Neural cell (in vitro differentiated cells): Measurements from ENCODE around the gene FXN. TPM values are rescaled to one million over a fixed set of nuclear protein-coding genes. Genes with fewer than 3 reads are reported as not detected.

ENCODE experiments used
- H2AFZ ChIP-seq: fragments of 200-600, 300-800 bp; sonication (generic), shearing (Covaris generic); 2 replicates; pipeline ENCODE4 v1.6.0; 2014; ENCODE audit warnings: low read depth, mild to moderate bottlenecking, antibody characterized with exemption, low read length, moderate library complexity
- H3F3A ChIP-seq: fragments of 200-600 bp; shearing (Covaris generic); 2 replicates; pipeline ENCODE4 v1.6.1; 2016; ENCODE audit warnings: mild to moderate bottlenecking, moderate library complexity, mixed read lengths, antibody characterized with exemption, low read length; ENCODE audit not compliant: insufficient read depth, poor library complexity, severe bottlenecking
- H3K27ac ChIP-seq: fragments of 200-600, 300-800 bp; sonication (generic), shearing (Covaris generic); 2 replicates; pipeline ENCODE4 v1.5.1; 2014; ENCODE audit warnings: mild to moderate bottlenecking, low read length, moderate library complexity
- H3K27me3 ChIP-seq: fragments of 300-800, 200-600 bp; sonication (generic), shearing (Covaris generic); 2 replicates; pipeline ENCODE4 v1.6.0; 2014; ENCODE audit warnings: mild to moderate bottlenecking, low read depth, low read length, moderate library complexity; ENCODE audit not compliant: insufficient read depth
- H3K36me3 ChIP-seq: fragments of 300-800, 200-600 bp; sonication (generic), shearing (Covaris generic); 2 replicates; pipeline ENCODE4 v1.5.1; 2014; ENCODE audit warnings: mild to moderate bottlenecking, antibody characterized with exemption, low read length, moderate library complexity; ENCODE audit not compliant: insufficient read depth
- H3K4me2 ChIP-seq: fragments of 300-800, 200-600 bp; sonication (generic), shearing (Covaris generic); 2 replicates; pipeline ENCODE4 v1.6.0; 2014; ENCODE audit warnings: mild to moderate bottlenecking, low read length
- H3K4me3 ChIP-seq: fragments of 300-800, 200-600 bp; sonication (generic), shearing (Covaris generic); 2 replicates; pipeline ENCODE4 v1.5.1; 2014; ENCODE audit warnings: mild to moderate bottlenecking, low read length, moderate library complexity
- H3K79me2 ChIP-seq: fragments of 200-600 bp; shearing (Covaris generic); replicated peaks from 2 replicates; pipeline ENCODE4 v1.6.0; 2014; ENCODE audit warnings: mild to moderate bottlenecking, low read length, moderate library complexity; ENCODE audit not compliant: insufficient read depth
- H3K9ac ChIP-seq: fragments of 300-800, 200-600 bp; sonication (generic), shearing (Covaris generic); 2 replicates; pipeline ENCODE4 v1.6.1; 2016; ENCODE audit warnings: mild to moderate bottlenecking, low read length, mixed read lengths
- H3K9me2 ChIP-seq: fragments of 200-600 bp; shearing (Covaris generic); 2 replicates; pipeline ENCODE4 v1.6.1; 2016; ENCODE audit warnings: mild to moderate bottlenecking, low read length, mixed read lengths; ENCODE audit not compliant: insufficient read depth
- H3K9me3 ChIP-seq: fragments of 200-600, 300-800 bp; sonication (generic), shearing (Covaris generic); 2 replicates; pipeline ENCODE4 v1.6.1; 2016; ENCODE audit warnings: mild to moderate bottlenecking, mixed run types, low read length, moderate library complexity, mixed read lengths
- H4K20me1 ChIP-seq: fragments of 200-600 bp; shearing (Covaris generic); 2 replicates; pipeline ENCODE4 v1.6.1; 2016; ENCODE audit warnings: mild to moderate bottlenecking, mixed run types; ENCODE audit not compliant: insufficient read depth
- EP300 ChIP-seq: fragments of 450-650 bp; conservative IDR thresholded peaks from 2 replicates; pipeline ENCODE4 v1.6.1; 2014; ENCODE audit warnings: antibody characterized with exemption, mild to moderate bottlenecking, moderate library complexity; ENCODE audit not compliant: poor library complexity, severe bottlenecking
- EZH2 ChIP-seq: fragments of 200-600, 300-800 bp; shearing (Covaris generic), sonication (generic); IDR thresholded peaks from 2 replicates; pipeline ENCODE4 v1.6.1; 2014; ENCODE audit warnings: antibody characterized with exemption, low read length, borderline replicate concordance, mild to moderate bottlenecking; ENCODE audit not compliant: insufficient read depth, poor library complexity, severe bottlenecking
- MXI1 ChIP-seq: fragments of 450-650 bp; conservative IDR thresholded peaks from 2 replicates; pipeline ENCODE4 v1.6.1; 2014; ENCODE audit warnings: antibody characterized with exemption, mild to moderate bottlenecking; ENCODE audit not compliant: poor library complexity, severe bottlenecking
- POLR2AphosphoS5 ChIP-seq: IDR thresholded peaks from 2 replicates; pipeline ENCODE4 v1.6.1; 2012
- RAD21 ChIP-seq: fragments of 450-650 bp; conservative IDR thresholded peaks from 2 replicates; pipeline ENCODE4 v1.6.1; 2014; ENCODE audit warnings: antibody characterized with exemption, mild to moderate bottlenecking, moderate library complexity
- SMC3 ChIP-seq: fragments of 450-650 bp; conservative IDR thresholded peaks from 2 replicates; pipeline ENCODE4 v1.6.1; 2014; ENCODE audit warnings: antibody characterized with exemption, mild to moderate bottlenecking, moderate library complexity; ENCODE audit not compliant: poor library complexity
- TAF1 ChIP-seq: IDR thresholded peaks from 2 replicates; pipeline ENCODE4 v1.6.1; 2012; ENCODE audit warnings: low read depth
- polyA plus RNA-seq: library from polyadenylated mRNA; depleted of rRNA; stranded (reverse); fragments of >200 nt; gene quantifications from 2 replicates; pipeline ENCODE4 v1.2.3, GENCODE V29; 2014
- TF ChIP-seq, protein P1 (sequence below): fragments of 450-650 bp; IDR thresholded peaks from 2 replicates; pipeline ENCODE4 v1.5.1; 2014; ENCODE audit warnings: antibody characterized with exemption, mild to moderate bottlenecking, moderate library complexity; ENCODE audit not compliant: poor library complexity, severe bottlenecking
- TF ChIP-seq, protein P2 (sequence below): IDR thresholded peaks from 2 replicates; pipeline ENCODE4 v1.6.1; 2012; ENCODE audit warnings: borderline replicate concordance

Gene FXN
- polyA plus RNA-seq, 1 donor from 2014 or later = 3.5 TPM

DNA sequence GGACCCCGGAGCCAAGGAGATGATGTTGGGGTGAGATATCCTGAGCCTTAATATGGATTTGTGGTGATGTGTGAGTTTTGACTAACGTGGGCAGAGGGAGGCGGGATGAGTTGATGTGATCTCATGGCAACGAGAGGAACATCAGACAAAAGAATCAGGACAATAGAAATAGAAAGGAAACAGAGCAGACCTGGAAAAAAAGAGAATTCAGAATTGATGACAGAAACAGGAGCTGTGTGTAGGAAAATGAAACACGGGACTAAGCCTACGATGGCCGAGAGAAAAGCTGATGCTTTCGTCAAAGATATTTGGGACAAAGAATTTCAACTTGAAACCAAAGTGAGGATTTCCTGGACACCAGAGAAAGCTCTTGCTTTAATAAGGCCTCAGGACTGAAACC is 32.5 kb upstream of the FXN start:
- Histone ChIP-seq H3K4me3 (no peak overlapping the region), H3K9me2 (no peaks in the 10 kb centered on the region), H3K27me3 (no peaks in the 10 kb centered on the region), H3K79me2 (no peaks in the 10 kb centered on the region), H2AFZ (no peak overlapping the region), H3K36me3 (no peaks in the 10 kb centered on the region), H3K9me3 (no peaks in the 10 kb centered on the region), H3F3A (no peaks in the 10 kb centered on the region), H3K27ac (no peak overlapping the region), H3K9ac (no peak overlapping the region), H3K4me2 (no peak overlapping the region), H4K20me1 (no peaks in the 10 kb centered on the region)
- no peak for TF ChIP-seq POLR2AphosphoS5
- TF ChIP-seq EZH2 = no peak
- TF ChIP-seq, protein P1, sequence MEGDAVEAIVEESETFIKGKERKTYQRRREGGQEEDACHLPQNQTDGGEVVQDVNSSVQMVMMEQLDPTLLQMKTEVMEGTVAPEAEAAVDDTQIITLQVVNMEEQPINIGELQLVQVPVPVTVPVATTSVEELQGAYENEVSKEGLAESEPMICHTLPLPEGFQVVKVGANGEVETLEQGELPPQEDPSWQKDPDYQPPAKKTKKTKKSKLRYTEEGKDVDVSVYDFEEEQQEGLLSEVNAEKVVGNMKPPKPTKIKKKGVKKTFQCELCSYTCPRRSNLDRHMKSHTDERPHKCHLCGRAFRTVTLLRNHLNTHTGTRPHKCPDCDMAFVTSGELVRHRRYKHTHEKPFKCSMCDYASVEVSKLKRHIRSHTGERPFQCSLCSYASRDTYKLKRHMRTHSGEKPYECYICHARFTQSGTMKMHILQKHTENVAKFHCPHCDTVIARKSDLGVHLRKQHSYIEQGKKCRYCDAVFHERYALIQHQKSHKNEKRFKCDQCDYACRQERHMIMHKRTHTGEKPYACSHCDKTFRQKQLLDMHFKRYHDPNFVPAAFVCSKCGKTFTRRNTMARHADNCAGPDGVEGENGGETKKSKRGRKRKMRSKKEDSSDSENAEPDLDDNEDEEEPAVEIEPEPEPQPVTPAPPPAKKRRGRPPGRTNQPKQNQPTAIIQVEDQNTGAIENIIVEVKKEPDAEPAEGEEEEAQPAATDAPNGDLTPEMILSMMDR = no peak
- TF ChIP-seq RAD21 = no peak
- TF ChIP-seq EP300 = no peak
- no peak for TF ChIP-seq TAF1
- TF ChIP-seq, protein P2, sequence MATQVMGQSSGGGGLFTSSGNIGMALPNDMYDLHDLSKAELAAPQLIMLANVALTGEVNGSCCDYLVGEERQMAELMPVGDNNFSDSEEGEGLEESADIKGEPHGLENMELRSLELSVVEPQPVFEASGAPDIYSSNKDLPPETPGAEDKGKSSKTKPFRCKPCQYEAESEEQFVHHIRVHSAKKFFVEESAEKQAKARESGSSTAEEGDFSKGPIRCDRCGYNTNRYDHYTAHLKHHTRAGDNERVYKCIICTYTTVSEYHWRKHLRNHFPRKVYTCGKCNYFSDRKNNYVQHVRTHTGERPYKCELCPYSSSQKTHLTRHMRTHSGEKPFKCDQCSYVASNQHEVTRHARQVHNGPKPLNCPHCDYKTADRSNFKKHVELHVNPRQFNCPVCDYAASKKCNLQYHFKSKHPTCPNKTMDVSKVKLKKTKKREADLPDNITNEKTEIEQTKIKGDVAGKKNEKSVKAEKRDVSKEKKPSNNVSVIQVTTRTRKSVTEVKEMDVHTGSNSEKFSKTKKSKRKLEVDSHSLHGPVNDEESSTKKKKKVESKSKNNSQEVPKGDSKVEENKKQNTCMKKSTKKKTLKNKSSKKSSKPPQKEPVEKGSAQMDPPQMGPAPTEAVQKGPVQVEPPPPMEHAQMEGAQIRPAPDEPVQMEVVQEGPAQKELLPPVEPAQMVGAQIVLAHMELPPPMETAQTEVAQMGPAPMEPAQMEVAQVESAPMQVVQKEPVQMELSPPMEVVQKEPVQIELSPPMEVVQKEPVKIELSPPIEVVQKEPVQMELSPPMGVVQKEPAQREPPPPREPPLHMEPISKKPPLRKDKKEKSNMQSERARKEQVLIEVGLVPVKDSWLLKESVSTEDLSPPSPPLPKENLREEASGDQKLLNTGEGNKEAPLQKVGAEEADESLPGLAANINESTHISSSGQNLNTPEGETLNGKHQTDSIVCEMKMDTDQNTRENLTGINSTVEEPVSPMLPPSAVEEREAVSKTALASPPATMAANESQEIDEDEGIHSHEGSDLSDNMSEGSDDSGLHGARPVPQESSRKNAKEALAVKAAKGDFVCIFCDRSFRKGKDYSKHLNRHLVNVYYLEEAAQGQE = no peak
- TF ChIP-seq SMC3 = no peak
- no peak for TF ChIP-seq MXI1

DNA sequence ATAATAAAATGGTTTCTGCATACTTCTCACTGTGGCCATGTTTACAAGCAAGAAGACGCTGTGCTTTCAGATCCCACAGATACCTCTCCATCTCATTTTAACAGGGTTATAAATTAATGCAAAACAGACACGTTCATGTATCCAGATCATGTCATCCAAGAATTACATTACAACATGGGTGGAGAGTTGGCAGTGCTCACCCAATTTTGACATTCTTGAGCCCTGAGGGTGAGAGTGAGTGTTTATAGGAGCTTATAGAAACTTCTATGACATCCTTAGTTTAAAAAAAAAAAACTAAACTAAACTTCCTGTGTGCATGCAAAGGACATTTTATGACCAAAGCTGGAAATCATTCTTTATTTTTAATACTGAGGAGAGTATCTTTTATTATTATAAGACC is 30.7 kb upstream of the FXN start:
- no peaks in the 10 kb centered on the region for H3K9me3 ChIP-seq
- H3F3A ChIP-seq = no peaks in the 10 kb centered on the region
- no peak for TF ChIP-seq EP300
- TF ChIP-seq, protein P1 = no peak
- TF ChIP-seq SMC3 = no peak
- TF ChIP-seq RAD21 = no peak
- H3K4me2 ChIP-seq = no peak overlapping the region
- no peak overlapping the region for H3K9ac ChIP-seq
- no peaks in the 10 kb centered on the region for H3K36me3 ChIP-seq
- no peaks in the 10 kb centered on the region for H3K27me3 ChIP-seq
- no peaks in the 10 kb centered on the region for H3K79me2 ChIP-seq
- H2AFZ ChIP-seq = no peak overlapping the region
- H3K9me2 ChIP-seq = no peaks in the 10 kb centered on the region
- H3K27ac ChIP-seq = no peak overlapping the region
- no peaks in the 10 kb centered on the region for H4K20me1 ChIP-seq
- H3K4me3 ChIP-seq = no peak overlapping the region
